HG02943 (cell line): Measurements from ENCODE around the gene SPATA4.
"Not testable (repeated sequence)": the region's sequence is repeated elsewhere in the genome, so short reads cannot be mapped to it uniquely, and the experiment has no call there.

ENCODE experiments used
- ATAC-seq: cut with Tn5 transposase; IDR thresholded peaks from one replicate; pipeline ENCODE4 v1.9.1; 2021; ENCODE audit warnings: mild to moderate bottlenecking, low read depth, moderate library complexity; ENCODE audit not compliant: unreplicated experiment

The SPATA4 gene

GRCh38 chr4:176195184-176195978 is at the start of gene SPATA4:
Gene SPATA4 (minus strand): TSS chr4:176195585. CDS start chr4:176195562, 23 bp downstream.
- ATAC-seq: peak; percentile 99

GRCh38 chr4:176242764-176243347 is 47.5 kb upstream of the SPATA4 start:
- no peak for ATAC-seq

GRCh38 chr4:176241703-176242102 is 46.3 kb upstream of the SPATA4 start:
- no peak for ATAC-seq

GRCh38 chr4:176238826-176239225 is 43.4 kb upstream of the SPATA4 start:
- ATAC-seq: no peak

- ATAC-seq: no peak
These were observed 42.8 kb upstream of the SPATA4 start for GRCh38 chr4:176238157-176238610.

- ATAC-seq: no peak
These were observed 41.6 kb upstream of the SPATA4 start for GRCh38 chr4:176236946-176237345.

- no peak for ATAC-seq
These were observed 35.5 kb upstream of the SPATA4 start for GRCh38 chr4:176230836-176231235.

- ATAC-seq: no peak
These were observed 34.3 kb upstream of the SPATA4 start for GRCh38 chr4:176229645-176230044.

- no peak for ATAC-seq
These were observed 31.4 kb upstream of the SPATA4 start for GRCh38 chr4:176226736-176227135.

GRCh38 chr4:176223561-176223960 is 28.2 kb upstream of the SPATA4 start:
- ATAC-seq: no peak

GRCh38 chr4:176222149-176222548 is 26.8 kb upstream of the SPATA4 start:
- no peak for ATAC-seq

GRCh38 chr4:176217510-176217909 is 22.1 kb upstream of the SPATA4 start:
- ATAC-seq: no peak

GRCh38 chr4:176212351-176212750 is 17.0 kb upstream of the SPATA4 start:
- not testable (repeated sequence) for ATAC-seq

- no peak for ATAC-seq
These were observed 15.4 kb upstream of the SPATA4 start for GRCh38 chr4:176210579-176211296.

GRCh38 chr4:176210101-176210500 is 14.7 kb upstream of the SPATA4 start:
- no peak for ATAC-seq

GRCh38 chr4:176209535-176209934 is 14.2 kb upstream of the SPATA4 start:
- no peak for ATAC-seq

GRCh38 chr4:176207839-176208238 is 12.5 kb upstream of the SPATA4 start:
- no peak for ATAC-seq

GRCh38 chr4:176205299-176205698 is 9.9 kb upstream of the SPATA4 start:
- ATAC-seq: no peak

- no peak for ATAC-seq
These were observed 3.0 kb upstream of the SPATA4 start for GRCh38 chr4:176198316-176198903.

GRCh38 chr4:176193938-176194337 is 1.4 kb downstream of the SPATA4 start:
- ATAC-seq: no peak

- no peak for ATAC-seq
These were observed 2.3 kb downstream of the SPATA4 start for GRCh38 chr4:176193126-176193525.
